ENCODE measurements around the gene RREB1.

The RREB1 gene

GRCh38 chr6:7282097-7282906, 174.5 kb downstream of the RREB1 start:
- no peak for DNase-seq (ENCODE audit: low read depth in 2 of 3, low spot score in 2 of 3)

GRCh38 chr6:7283676-7284075, 175.9 kb downstream of the RREB1 start:
- DNase-seq (ENCODE audit: low read depth in 2 of 3, low spot score in 2 of 3) = no peak

- no peak for DNase-seq (ENCODE audit: low read depth in 2 of 3, low spot score in 2 of 3)
These were observed 177.7 kb downstream of the RREB1 start for GRCh38 chr6:7285416-7285815.

- DNase-seq (ENCODE audit: low read depth in 2 of 3, low spot score in 2 of 3) = no peak
These were observed 182.3 kb downstream of the RREB1 start for GRCh38 chr6:7290079-7290478.

DNA sequence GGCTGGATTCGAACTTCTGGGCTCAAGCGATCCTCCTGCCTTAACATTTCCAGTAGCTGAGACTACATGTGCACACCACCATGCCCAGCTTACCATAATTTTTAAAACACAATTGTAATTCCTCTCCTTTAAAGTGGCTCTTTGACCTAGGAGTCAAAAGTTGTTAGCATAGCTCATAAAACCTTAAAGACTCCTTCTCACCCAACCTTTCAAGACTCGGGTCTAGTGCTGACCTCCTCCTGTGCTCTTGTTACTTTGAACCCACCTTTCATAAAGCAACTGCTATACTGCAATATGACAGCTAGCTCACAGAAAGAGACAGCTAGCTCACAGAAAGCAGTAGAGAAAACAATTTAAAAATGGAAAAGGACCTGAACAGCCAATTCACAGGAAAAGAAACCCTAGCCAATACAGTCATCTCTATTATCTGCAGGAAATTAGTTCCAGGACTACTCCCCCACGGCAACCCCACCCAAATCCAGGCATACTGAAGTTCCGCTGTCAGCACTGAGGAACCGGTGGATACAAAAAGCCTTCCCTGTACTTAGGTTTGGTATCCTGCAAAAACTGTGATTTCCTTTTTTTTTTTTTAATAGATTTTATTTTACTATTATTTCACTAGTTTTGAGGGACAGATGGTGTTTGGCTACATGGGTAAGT, 185.0 kb downstream of the RREB1 start:
- DNase-seq (ENCODE audit: low read depth in 2 of 3, low spot score in 2 of 3) = no peak

GRCh38 chr6:7295916-7296315, 188.2 kb downstream of the RREB1 start:
- no peak for DNase-seq (ENCODE audit: low read depth in 2 of 3, low spot score in 2 of 3)

- no peak for DNase-seq (ENCODE audit: low read depth in 2 of 3, low spot score in 2 of 3)
These were observed 188.8 kb downstream of the RREB1 start for GRCh38 chr6:7296602-7297001.

DNA sequence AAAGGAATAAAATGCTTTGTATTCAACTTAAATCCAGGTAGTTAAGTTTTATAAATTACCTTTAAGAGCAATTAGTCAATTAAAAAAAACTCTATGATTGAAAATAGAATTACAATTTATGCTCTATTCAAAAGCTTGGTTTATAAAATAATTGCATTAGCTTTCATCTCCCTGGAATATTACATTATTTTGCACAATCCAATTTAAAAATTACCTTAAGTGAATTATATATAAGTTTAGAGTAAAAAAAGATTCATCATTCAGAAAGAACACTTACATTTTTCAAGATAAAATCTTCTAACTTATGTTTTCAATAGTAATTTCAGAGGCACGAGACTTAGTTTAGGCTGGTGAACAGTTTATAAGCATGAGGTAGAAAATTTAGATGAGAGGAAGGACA, 190.4 kb downstream of the RREB1 start:
- DNase-seq (ENCODE audit: low read depth in 2 of 3, low spot score in 2 of 3) = no peak

GRCh38 chr6:7300926-7301325, 193.2 kb downstream of the RREB1 start:
- DNase-seq (ENCODE audit: low read depth in 2 of 3, low spot score in 2 of 3) = no peak

Data from activated CD8-positive, alpha-beta memory T cell treated with anti-CD3 and anti-CD28 coated beads for 48 hours (primary cell).